H1 (cell line): ENCODE results near the gene DAPK1. TPM values are rescaled to one million over a fixed set of nuclear protein-coding genes. Genes with fewer than 3 reads are reported as not detected.

Experiments
- CTCF ChIA-PET: fragments of 300-600 bp; sonication (Branson Sonifier 250); formaldehyde crosslinking; loops from one replicate; lab custom pipeline; 2021; ENCODE audit not compliant: partially characterized antibody; lab: Charles Lee
- POLR2A ChIA-PET: fragments of 300-600 bp; sonication (Branson Sonifier 250); formaldehyde crosslinking; loops from one replicate; lab custom pipeline; 2021; ENCODE audit warnings: inconsistent platforms; ENCODE audit not compliant: partially characterized antibody; lab: Charles Lee
- DNase-seq, 2 experiments: peaks; one replicate each; pipeline versions ENCODE4 v3.0.0 to v3.0.0-alpha.2; 2010 to 2022; ENCODE audit warnings: low spot score in 2 of 2, low read depth in 1 of 2, mixed read lengths in 1 of 2
- FAIRE-seq: peaks from 2 replicates; lab custom pipeline; 2011; peaks lifted over from hg19 to GRCh38; lab: Jason Lieb, UNC
- H2AFZ ChIP-seq: 2 replicates; pipeline ENCODE4 v1.8.1; 2012; ENCODE audit warnings: low read length, inconsistent platforms
- H2AK5ac ChIP-seq: 2 replicates; pipeline ENCODE4 v1.6.1; 2013; ENCODE audit warnings: low read depth, low read length
- H2BK120ac ChIP-seq: replicated peaks from 2 replicates; pipeline ENCODE3; 2013; ENCODE audit warnings: low read depth, low read length, inconsistent platforms
- H2BK12ac ChIP-seq: 2 replicates; pipeline ENCODE4 v1.6.1; 2013; ENCODE audit warnings: low read depth, low read length
- H2BK15ac ChIP-seq: 2 replicates; pipeline ENCODE4 v1.6.1; 2013; ENCODE audit warnings: low read length
- H2BK20ac ChIP-seq: 2 replicates; pipeline ENCODE4 v1.6.1; 2013; ENCODE audit warnings: low read length
- H2BK5ac ChIP-seq: 2 replicates; pipeline ENCODE4 v1.6.1; 2013; ENCODE audit warnings: low read depth, low read length
- H3K14ac ChIP-seq: 2 replicates; pipeline ENCODE4 v1.6.1; 2013; ENCODE audit warnings: inconsistent platforms; ENCODE audit not compliant: insufficient read length
- H3K18ac ChIP-seq: 2 replicates; pipeline ENCODE4 v1.6.1; 2013; ENCODE audit warnings: low read length; ENCODE audit errors: extremely low read depth
- H3K23ac ChIP-seq: 2 replicates; pipeline ENCODE4 v1.6.1; 2013; ENCODE audit warnings: inconsistent platforms; ENCODE audit not compliant: insufficient read length
- H3K23me2 ChIP-seq: 2 replicates; pipeline ENCODE4 v1.6.1; 2013; ENCODE audit warnings: low read depth, low read length
- H3K27ac ChIP-seq: 2 replicates; pipeline ENCODE4 v1.6.1; 2011; ENCODE audit warnings: low read depth, low read length, inconsistent platforms
- H3K27me3 ChIP-seq, 4 experiments: replicated peaks in 1 of 4; 1 replicate in 1 of 4; 2 replicates in 3 of 4; pipeline versions ENCODE4 v1.6.1 to v1.8.1; 2011 to 2013; ENCODE audit warnings: low read length in 3 of 4, mild to moderate bottlenecking in 3 of 4, inconsistent platforms in 2 of 4, mixed read lengths in 2 of 4, moderate library complexity in 1 of 4; ENCODE audit not compliant: control insufficient read depth in 3 of 4, insufficient read depth in 3 of 4; ENCODE audit errors: extremely low read depth in 1 of 4
- H3K36me3 ChIP-seq, 4 experiments: 2 replicates each; pipeline versions ENCODE4 v1.6.1 to v1.8.1; 2011 to 2013; ENCODE audit warnings: mild to moderate bottlenecking in 4 of 4, low read length in 3 of 4, moderate library complexity in 2 of 4, control low read depth in 1 of 4, inconsistent platforms in 1 of 4; ENCODE audit not compliant: insufficient read depth in 4 of 4, control insufficient read depth in 2 of 4
- H3K4ac ChIP-seq: replicated peaks from 2 replicates; pipeline ENCODE3; 2013; ENCODE audit warnings: low read length, low read depth, mixed read lengths, inconsistent platforms; ENCODE audit not compliant: insufficient read length
- H3K4me1 ChIP-seq, 4 experiments: replicated peaks in 1 of 4; 1 replicate in 1 of 4; 2 replicates in 3 of 4; pipeline versions ENCODE4 v1.6.1 to v1.8.1; 2011 to 2013; ENCODE audit warnings: low read length in 3 of 4, inconsistent platforms in 2 of 4, mixed read lengths in 1 of 4; ENCODE audit not compliant: insufficient read depth in 4 of 4, control insufficient read depth in 3 of 4
- H3K4me2 ChIP-seq, 2 experiments: 2 replicates each; pipeline versions ENCODE4 v1.6.1 to v1.8.1; 2011 to 2013; ENCODE audit warnings: low read depth in 2 of 2, low read length in 2 of 2, control low read depth in 1 of 2, inconsistent platforms in 1 of 2, mild to moderate bottlenecking in 1 of 2; ENCODE audit not compliant: insufficient read depth in 1 of 2
- H3K4me3 ChIP-seq, 4 experiments: fragments of 200-600, 300-600 bp in 1 of 4; sonication (generic), shearing (Covaris generic), sonication (Bioruptor Twin) in 1 of 4; 2 replicates each; pipeline versions ENCODE4 v1.5.1 to v1.8.1; 2011 to 2016; ENCODE audit warnings: low read length in 4 of 4, low read depth in 3 of 4, control low read depth in 2 of 4, inconsistent platforms in 2 of 4, mild to moderate bottlenecking in 2 of 4, mixed read lengths in 1 of 4, moderate library complexity in 1 of 4; ENCODE audit not compliant: insufficient read depth in 2 of 4; ENCODE audit errors: extremely low read depth in 1 of 4
- H3K56ac ChIP-seq: replicated peaks from 2 replicates; pipeline ENCODE3; 2013; ENCODE audit warnings: low read depth, mild to moderate bottlenecking, mixed read lengths, low read length, inconsistent platforms; ENCODE audit not compliant: insufficient read length
- H3K79me1 ChIP-seq: 2 replicates; pipeline ENCODE4 v1.6.1; 2013; ENCODE audit warnings: low read depth, low read length, control low read depth
- H3K79me2 ChIP-seq, 2 experiments: 2 replicates each; pipeline versions ENCODE4 v1.6.1 to v1.8.1; 2012 to 2013; ENCODE audit warnings: low read length in 2 of 2, mild to moderate bottlenecking in 2 of 2, inconsistent platforms in 1 of 2; ENCODE audit not compliant: insufficient read depth in 2 of 2, control insufficient read depth in 1 of 2
- H3K9ac ChIP-seq, 4 experiments: replicated peaks in 1 of 4; 1 replicate in 1 of 4; 2 replicates in 3 of 4; pipeline versions ENCODE4 v1.6.1 to v1.8.1; 2011 to 2013; ENCODE audit warnings: low read depth in 3 of 4, low read length in 3 of 4, control low read depth in 2 of 4, mild to moderate bottlenecking in 2 of 4, moderate library complexity in 2 of 4, inconsistent platforms in 1 of 4; ENCODE audit errors: extremely low read depth in 1 of 4
- H3K9me3 ChIP-seq, 2 experiments: 2 replicates each; pipeline versions ENCODE4 v1.6.1 to v1.8.1; 2012 to 2013; ENCODE audit warnings: mild to moderate bottlenecking in 2 of 2, moderate library complexity in 2 of 2, control low read depth in 1 of 2, inconsistent platforms in 1 of 2, low read depth in 1 of 2, low read length in 1 of 2, mixed read lengths in 1 of 2; ENCODE audit not compliant: insufficient read depth in 2 of 2
- H4K20me1 ChIP-seq, 2 experiments: replicated peaks in 1 of 2; 2 replicates each; pipeline versions ENCODE3 to v1.8.1; 2011 to 2013; ENCODE audit warnings: inconsistent platforms in 2 of 2, low read length in 2 of 2, mild to moderate bottlenecking in 1 of 2; ENCODE audit not compliant: insufficient read depth in 2 of 2, control insufficient read depth in 1 of 2
- H4K5ac ChIP-seq: 2 replicates; pipeline ENCODE4 v1.6.1; 2013; ENCODE audit warnings: low read length, low read depth, mixed read lengths, inconsistent platforms; ENCODE audit not compliant: insufficient read length
- H4K8ac ChIP-seq: 2 replicates; pipeline ENCODE4 v1.8.0; 2013; ENCODE audit warnings: mild to moderate bottlenecking, moderate library complexity, low read length, inconsistent platforms; ENCODE audit not compliant: insufficient read depth; ENCODE audit errors: extremely low read depth
- H4K91ac ChIP-seq: replicated peaks from 2 replicates; pipeline ENCODE3; 2013; ENCODE audit warnings: low read length, mixed read lengths, inconsistent platforms; ENCODE audit not compliant: insufficient read length
- ASH2L ChIP-seq: fragments of 200-600, 300-600 bp; sonication (generic); IDR thresholded peaks from one replicate; pipeline ENCODE4 v1.7.1; 2017; ENCODE audit warnings: low read length
- KDM5A ChIP-seq: fragments of 200-600 bp; IDR thresholded peaks from 2 replicates; pipeline ENCODE4 v1.7.1; 2012; ENCODE audit warnings: mild to moderate bottlenecking, low read length, inconsistent platforms, mixed read lengths
- POLR2AphosphoS5 ChIP-seq: IDR thresholded peaks from 2 replicates; pipeline ENCODE4 v1.6.1; 2011; ENCODE audit warnings: low read depth, low read length
- WGBS, 2 experiments: shearing (Covaris generic) in 1 of 2; methylation state at CpG; one replicate each; pipeline versions ENCODE4 v1.1.6 to v1.1.7; 2013 to 2015; ENCODE audit warnings: low lambda C conversion rate in 2 of 2, mixed read lengths in 2 of 2, inconsistent platforms in 1 of 2, low coverage in 1 of 2, missing lambda C conversion rate in 1 of 2; ENCODE audit not compliant: insufficient replicate concordance in 2 of 2, insufficient coverage in 1 of 2, insufficient read length in 1 of 2; ENCODE audit errors: extremely low coverage in 1 of 2, missing lambda C conversion rate in 1 of 2; 5-methylcytosine and 5-hydroxymethylcytosine counted together
- polyA plus RNA-seq, 7 experiments: library from polyadenylated mRNA; depleted of rRNA in 3 of 7; stranded (reverse) in 5 of 7; unstranded in 2 of 7; fragments of >200 nt in 5 of 7; fragments of 200-250 nt in 2 of 7; gene quantifications; 1 replicate in 5 of 7; 2 replicates in 1 of 7; 4 replicates in 1 of 7; pipeline versions ENCODE4 v1.2.1 to v1.2.3, GENCODE V29; 2011 to 2013; ENCODE audit warnings: missing spikeins in 2 of 7, mixed read lengths in 2 of 7
- total RNA-seq: library from RNA; stranded (reverse); fragmentation: NEBNext Ultra II Directional; extraction: Animal tissue kit (Norgen Biotek cat#: 25700); gene quantifications from 2 replicates; pipeline ENCODE4 v1.2.1, GENCODE V29; 2021

The DAPK1 gene
- total and polyA plus RNA-seq, 2 of the 8 experiments (the other 6 are each of a cell fraction or from before 2014, with no cell fraction given), result 62.4 to 131 TPM

DNA sequence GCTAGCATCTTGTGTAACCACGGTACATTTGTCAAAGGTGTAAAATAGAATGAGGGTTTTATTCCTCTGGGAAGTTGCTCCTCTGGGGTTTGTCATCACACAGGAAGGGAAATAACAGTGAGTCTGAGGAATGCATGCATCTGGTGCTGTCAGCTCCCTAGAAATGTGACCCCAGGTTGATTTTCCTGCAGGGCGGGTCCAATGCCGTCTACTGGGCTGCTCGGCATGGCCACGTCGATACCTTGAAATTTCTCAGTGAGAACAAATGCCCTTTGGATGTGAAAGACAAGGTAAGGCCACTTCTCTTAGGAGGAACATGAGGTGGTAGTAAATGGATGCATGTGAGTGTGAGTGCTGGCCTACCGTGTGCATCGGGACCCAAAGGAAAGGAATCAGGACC is 149.4 kb downstream of the DAPK1 start:
- TF ChIP-seq KDM5A (no peak), ASH2L (no peak), POLR2AphosphoS5 (no peak)
- no peak overlapping the region for H3K9ac ChIP-seq
- H3K4me1 ChIP-seq, result peaks cover 0 to 9% (median 3%) of the 10 kb centered on the region in 4 experiments; a peak in 3 of 7 replicates
- H3K79me2 ChIP-seq, result no peaks in the 10 kb centered on the region
- no peak overlapping the region for H4K5ac ChIP-seq
- H2AK5ac ChIP-seq, result no peak overlapping the region
- no peak overlapping the region for H2BK15ac ChIP-seq
- no peak overlapping the region for H2BK12ac ChIP-seq
- WGBS, 2 experiments, result 96% methylated on average over 8 of the region's 8 CpGs; no CpG with 5 or more reads in 1 of the 2 experiments
- H3K9me3 ChIP-seq, result no peaks in the 10 kb centered on the region
- H3K27me3 ChIP-seq, result no peaks in the 10 kb centered on the region
- no peak overlapping the region for H3K14ac ChIP-seq
- DNase-seq (no peak), FAIRE-seq (no peak)
- no peak overlapping the region for H4K91ac ChIP-seq
- no peaks in the 10 kb centered on the region; the same call in 1 of the 2 replicates for H3K23me2 ChIP-seq
- no peak overlapping the region for H3K4me3 ChIP-seq
- H3K56ac ChIP-seq, result no peak overlapping the region
- no peak overlapping the region for H2BK5ac ChIP-seq
- H3K23ac ChIP-seq, result no peak overlapping the region
- H3K4ac ChIP-seq, result no peak overlapping the region
- H3K79me1 ChIP-seq, result no peaks in the 10 kb centered on the region
- no peak overlapping the region for H2BK20ac ChIP-seq
- ChIA-PET CTCF (interaction anchor here (1.2 to 1.3 kb wide), 2 partner anchors 16 to 114 kb away, joined by 3 read pairs; no protein-coding TSS in a partner anchor), POLR2A (no interaction called here)
- no peak overlapping the region for H3K18ac ChIP-seq
- no peak overlapping the region for H3K4me2 ChIP-seq
- no peak overlapping the region for H2BK120ac ChIP-seq
- no peak overlapping the region for H4K8ac ChIP-seq
- H4K20me1 ChIP-seq, result peaks cover 0 to 2% of the 10 kb centered on the region in 2 experiments
- 0 out of 2 replicates have a peak overlapping the region, but pooled peaks have one; percentile 16 for H3K27ac ChIP-seq
- H2AFZ ChIP-seq, result no peak overlapping the region
- peaks cover 20 to 81% (median 49%) of the 10 kb centered on the region in 4 experiments for H3K36me3 ChIP-seq
